Fibroblast of gingiva (primary cell): ENCODE data around the gene RPL15.

Experiments
- DNase-seq: peaks from one replicate; pipeline ENCODE4 v3.0.0-alpha.2; 2011; ENCODE audit warnings: low read depth

The RPL15 gene

DNA sequence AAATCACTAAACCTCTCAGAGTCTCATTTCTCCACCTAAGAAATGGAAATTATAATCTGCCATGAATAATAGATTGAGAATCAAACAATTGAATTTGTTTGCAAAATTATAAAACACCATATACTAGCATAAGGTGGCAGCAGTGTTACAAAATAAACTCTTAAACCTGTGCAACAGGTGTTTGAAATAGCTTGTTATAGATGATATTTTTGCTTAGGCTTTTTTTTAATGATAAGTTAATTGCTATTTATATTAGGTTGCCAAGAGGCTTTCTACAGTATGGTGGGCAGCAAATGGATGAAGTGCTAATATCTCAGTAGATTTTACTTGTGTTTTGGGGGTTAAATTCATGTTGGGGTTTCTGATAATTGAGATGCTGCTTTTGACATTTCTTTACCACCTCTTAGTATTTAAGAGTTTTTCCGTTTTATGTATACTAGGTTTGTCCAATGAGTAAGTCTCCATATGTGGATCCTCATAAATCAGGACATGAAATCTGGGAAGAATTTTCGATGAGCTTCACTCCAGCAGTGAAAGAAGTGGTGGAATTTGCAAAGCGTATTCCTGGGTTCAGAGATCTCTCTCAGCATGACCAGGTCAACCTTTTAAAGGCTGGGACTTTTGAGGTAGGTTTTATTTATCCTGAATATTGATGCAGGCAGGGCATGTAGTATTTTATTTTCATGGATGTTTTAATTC is 47.8 kb downstream of the RPL15 start:
- no peak for DNase-seq

DNA sequence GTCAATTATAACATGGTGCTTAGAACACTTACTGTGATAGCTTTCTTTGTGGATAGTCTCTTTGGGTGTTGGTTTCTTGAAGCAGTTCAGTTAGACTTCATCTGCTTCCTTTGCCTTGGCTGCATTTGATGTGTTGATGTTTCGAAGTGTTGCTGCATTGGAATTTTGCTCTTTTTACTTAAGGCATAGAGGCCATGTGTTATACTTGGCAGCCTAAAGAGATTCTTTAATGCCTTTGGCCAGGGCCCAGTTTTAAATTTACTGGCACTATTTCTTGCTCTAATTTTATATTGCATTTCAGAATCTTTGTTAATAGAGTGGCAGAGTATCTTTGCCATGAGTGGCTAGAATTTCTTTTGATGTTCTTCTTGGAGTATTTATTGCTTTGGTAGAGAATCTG is 49.4 kb downstream of the RPL15 start:
- peak; percentile 83 for DNase-seq

DNA sequence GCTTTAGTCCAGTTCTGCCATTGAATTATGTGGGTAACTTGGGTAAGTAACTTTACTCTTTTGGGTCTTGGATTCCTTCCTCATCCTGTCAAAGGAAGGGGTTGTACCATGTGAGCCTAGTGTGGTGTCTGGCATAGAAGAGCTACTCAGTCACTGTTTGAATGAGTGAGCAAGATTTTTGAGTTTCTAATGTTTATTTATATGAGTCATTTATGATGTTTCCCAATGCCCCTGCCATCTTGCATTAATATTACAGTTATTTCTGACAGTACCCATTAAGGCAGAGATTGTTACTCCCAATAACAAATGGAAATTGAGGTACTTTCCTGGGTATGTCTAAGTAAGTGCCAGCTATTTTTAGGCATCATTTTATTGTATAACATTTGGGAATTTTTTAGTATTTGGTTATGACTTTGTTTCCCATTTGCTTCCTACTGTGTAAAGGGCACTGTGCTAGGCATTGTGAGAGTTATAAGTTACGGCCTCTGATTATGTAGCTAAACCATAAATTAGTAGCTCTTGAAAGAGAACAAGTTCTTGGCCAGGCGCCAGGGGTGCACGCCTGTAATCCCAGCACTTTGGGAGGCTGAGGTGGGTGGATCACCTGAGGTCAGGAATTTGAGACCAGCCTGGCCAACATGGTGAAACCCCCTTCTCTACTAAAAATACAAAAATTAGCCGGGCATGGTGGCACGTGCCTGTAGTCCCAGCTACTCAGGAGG is 51.7 kb downstream of the RPL15 start:
- DNase-seq = peak; percentile 59

DNA sequence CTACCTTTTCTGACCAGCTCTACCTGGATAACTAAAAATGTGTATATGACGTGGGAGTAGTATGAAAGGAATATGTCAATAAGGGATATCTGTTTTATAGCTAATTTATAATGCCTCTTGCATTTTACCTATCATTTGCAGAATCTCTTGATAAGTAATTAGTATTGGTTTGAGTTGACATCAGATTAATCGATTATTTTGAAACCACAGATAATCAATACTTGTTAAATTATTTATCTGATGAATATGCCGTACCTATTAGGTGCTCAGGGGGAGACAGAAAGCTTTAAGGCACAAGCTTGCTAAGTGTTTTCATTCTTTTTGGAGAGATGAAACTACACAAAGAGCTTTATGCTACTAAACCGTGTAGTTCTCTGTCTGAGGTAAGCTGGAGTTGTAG is 52.5 kb downstream of the RPL15 start:
- no peak for DNase-seq
